KG1 (cell line): ENCODE measurements around the gene STX10.
A peak's percentile ranks its signal among the peaks of the same experiment; 100 is the strongest.
"Not testable (repeated sequence)": the region's sequence is repeated elsewhere in the genome, so short reads cannot be mapped to it uniquely, and the experiment has no call there.

Source experiments
- DNase-seq: peaks from one replicate; lab custom pipeline; 2025; lab: John Stamatoyannopoulos, UW

Gene STX10

GRCh38 chr19:13150187-13150930, at the start of gene STX10, which contains the start of gene IER2:
TSS of gene STX10 (minus strand) at chr19:13150375. CDS start at chr19:13150173, 202 bp downstream.
TSS of gene IER2 (plus strand) at chr19:13150411. CDS start at chr19:13153187, 2,776 bp downstream.
- DNase-seq = peak; percentile 82

- DNase-seq = no peak
Observed at GRCh38 chr19:13198634-13199033, 48.5 kb upstream of the STX10 start.

GRCh38 chr19:13195678-13196077, 45.5 kb upstream of the STX10 start:
- DNase-seq = no peak

GRCh38 chr19:13190781-13191540, 40.8 kb upstream of the STX10 start:
- no peak for DNase-seq

- no peak for DNase-seq
Observed at GRCh38 chr19:13189600-13189999, 39.4 kb upstream of the STX10 start.

- DNase-seq = no peak
Observed at GRCh38 chr19:13187419-13187818, 37.2 kb upstream of the STX10 start.

- not testable (repeated sequence) for DNase-seq
Observed at GRCh38 chr19:13186688-13187087, 36.5 kb upstream of the STX10 start.

GRCh38 chr19:13185763-13186657, 35.8 kb upstream of the STX10 start:
- DNase-seq = not testable (repeated sequence)

- DNase-seq = not testable (repeated sequence)
Observed at GRCh38 chr19:13184926-13185325, 34.8 kb upstream of the STX10 start.

- DNase-seq = peak; percentile 41
Observed at GRCh38 chr19:13181747-13182388, 31.7 kb upstream of the STX10 start.

- not testable (repeated sequence) for DNase-seq
Observed at GRCh38 chr19:13178291-13178690, 28.1 kb upstream of the STX10 start.

GRCh38 chr19:13177584-13177983, 27.4 kb upstream of the STX10 start:
- DNase-seq = not testable (repeated sequence)

GRCh38 chr19:13176345-13176744, 26.2 kb upstream of the STX10 start:
- DNase-seq = no peak

- no peak for DNase-seq
Observed at GRCh38 chr19:13173139-13173737, 23.1 kb upstream of the STX10 start.

- DNase-seq = peak; percentile 30
Observed at GRCh38 chr19:13172346-13173138, 22.4 kb upstream of the STX10 start.

GRCh38 chr19:13171146-13171545, 21.0 kb upstream of the STX10 start:
- no peak for DNase-seq

GRCh38 chr19:13169769-13170168, 19.6 kb upstream of the STX10 start:
- no peak for DNase-seq

- DNase-seq = not testable (repeated sequence)
Observed at GRCh38 chr19:13166151-13166550, 16.0 kb upstream of the STX10 start.

- DNase-seq = no peak
Observed at GRCh38 chr19:13165162-13165997, 15.2 kb upstream of the STX10 start.
